Stomach (tissue), 4 donors: ENCODE data around the gene CCN6.

ENCODE experiments used
- EP300 ChIP-seq: sonication (generic); formaldehyde crosslinking; IDR thresholded peaks from one replicate; pipeline ENCODE4 v1.6.1; 2017; ENCODE audit warnings: antibody characterized with exemption
- TF ChIP-seq, protein P1 (sequence below), 7 experiments: fragments of 450-650 bp in 4 of 7; fragments of 200-600 bp in 3 of 7; sonication (generic) in 3 of 7; IDR thresholded peaks; one replicate each; pipeline ENCODE4 v1.5.1; 2016 to 2019; ENCODE audit warnings: antibody characterized with exemption in 7 of 7, control low read depth in 2 of 7, mild to moderate bottlenecking in 1 of 7

DNA sequence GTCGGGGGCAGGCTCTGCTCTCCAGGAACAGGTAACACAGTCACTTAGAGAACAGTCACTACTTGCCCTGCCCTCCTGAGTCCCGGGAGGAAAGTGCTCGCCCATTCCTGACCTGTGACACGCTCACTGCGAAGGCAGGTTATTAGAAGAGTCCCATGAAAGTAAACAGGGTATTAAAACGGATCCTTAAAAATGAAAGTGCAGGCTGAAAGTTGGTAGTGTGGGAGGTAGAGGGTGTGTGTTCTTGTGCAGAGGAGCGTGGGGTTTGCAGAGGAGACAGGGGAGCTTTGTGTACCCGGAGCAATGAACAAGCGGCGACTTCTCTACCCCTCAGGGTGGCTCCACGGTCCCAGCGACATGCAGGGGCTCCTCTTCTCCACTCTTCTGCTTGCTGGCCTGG is at the start of gene CCN6:
- TF ChIP-seq, protein P1, sequence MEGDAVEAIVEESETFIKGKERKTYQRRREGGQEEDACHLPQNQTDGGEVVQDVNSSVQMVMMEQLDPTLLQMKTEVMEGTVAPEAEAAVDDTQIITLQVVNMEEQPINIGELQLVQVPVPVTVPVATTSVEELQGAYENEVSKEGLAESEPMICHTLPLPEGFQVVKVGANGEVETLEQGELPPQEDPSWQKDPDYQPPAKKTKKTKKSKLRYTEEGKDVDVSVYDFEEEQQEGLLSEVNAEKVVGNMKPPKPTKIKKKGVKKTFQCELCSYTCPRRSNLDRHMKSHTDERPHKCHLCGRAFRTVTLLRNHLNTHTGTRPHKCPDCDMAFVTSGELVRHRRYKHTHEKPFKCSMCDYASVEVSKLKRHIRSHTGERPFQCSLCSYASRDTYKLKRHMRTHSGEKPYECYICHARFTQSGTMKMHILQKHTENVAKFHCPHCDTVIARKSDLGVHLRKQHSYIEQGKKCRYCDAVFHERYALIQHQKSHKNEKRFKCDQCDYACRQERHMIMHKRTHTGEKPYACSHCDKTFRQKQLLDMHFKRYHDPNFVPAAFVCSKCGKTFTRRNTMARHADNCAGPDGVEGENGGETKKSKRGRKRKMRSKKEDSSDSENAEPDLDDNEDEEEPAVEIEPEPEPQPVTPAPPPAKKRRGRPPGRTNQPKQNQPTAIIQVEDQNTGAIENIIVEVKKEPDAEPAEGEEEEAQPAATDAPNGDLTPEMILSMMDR (IDR thresholded peaks at IDR 0.05) = no peak
- no peak for TF ChIP-seq EP300
